NCI-H2171 treated with DMSO at 0.1 percent for 48 hours (cell line): ENCODE measurements around the gene TF.
"Not testable (repeated sequence)": the region's sequence is repeated elsewhere in the genome, so short reads cannot be mapped to it uniquely, and the experiment has no call there.

ENCODE experiments used
- DNase-seq: peaks from one replicate; lab custom pipeline; 2025; lab: John Stamatoyannopoulos, UW

TF gene

DNA sequence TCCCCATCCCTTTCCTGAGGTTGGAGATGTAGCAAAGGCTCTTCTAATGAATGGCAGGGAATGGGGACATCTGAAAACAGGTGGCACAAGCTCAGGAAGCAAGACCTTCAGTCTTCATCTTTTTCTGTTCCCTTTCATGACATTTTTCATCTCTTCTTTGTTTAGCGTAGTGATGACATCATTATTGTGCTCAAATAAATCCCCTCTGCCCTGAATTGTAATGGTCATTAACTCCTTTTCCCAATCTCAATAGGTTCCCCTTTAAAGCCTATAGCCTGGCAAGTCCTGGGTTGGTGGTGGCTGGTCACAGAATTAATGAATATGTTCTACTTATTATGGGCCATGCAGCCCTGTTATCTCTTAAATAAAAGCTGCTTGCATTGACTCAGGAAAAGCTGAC is 21.4 kb downstream of the TF start:
- DNase-seq, result no peak

DNA sequence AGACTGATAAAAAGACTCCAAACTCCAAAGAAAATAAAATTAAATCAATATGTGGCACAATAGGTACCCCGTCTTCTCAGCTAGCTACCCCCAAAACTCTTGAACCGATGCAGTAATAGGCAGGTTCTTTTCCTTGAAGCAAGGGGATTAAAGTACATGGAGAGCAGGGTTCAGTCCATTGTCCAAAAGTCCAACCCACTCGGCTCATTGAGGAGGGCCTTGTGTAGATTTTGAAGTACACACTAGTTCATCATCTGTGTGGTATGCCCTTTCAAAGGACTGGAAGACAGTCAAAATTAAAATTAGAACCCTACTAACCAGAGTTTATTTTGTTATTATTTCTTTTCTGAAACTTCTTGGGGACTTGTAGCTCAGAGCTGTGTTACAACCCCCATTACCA is 23.3 kb downstream of the TF start:
- no peak for DNase-seq

DNA sequence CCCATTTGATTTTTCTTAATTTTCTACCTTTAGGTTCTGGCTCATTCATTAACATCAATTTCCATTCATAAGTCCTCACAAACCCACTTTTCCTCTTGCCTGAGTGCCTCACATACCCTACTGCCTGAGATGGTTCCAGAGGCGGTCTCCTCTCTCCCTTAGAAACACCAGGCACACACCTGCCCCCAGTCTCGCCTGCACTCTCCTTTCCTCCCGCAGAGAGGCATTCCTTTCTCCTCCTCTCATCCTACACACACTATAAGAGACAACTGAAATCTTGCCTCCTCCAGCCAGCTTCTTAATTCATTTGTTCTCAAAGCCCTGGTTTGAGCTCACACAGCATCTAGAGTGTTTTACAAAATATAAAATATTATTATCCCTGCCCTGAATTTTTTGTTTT is 27.5 kb downstream of the TF start:
- no peak for DNase-seq

DNA sequence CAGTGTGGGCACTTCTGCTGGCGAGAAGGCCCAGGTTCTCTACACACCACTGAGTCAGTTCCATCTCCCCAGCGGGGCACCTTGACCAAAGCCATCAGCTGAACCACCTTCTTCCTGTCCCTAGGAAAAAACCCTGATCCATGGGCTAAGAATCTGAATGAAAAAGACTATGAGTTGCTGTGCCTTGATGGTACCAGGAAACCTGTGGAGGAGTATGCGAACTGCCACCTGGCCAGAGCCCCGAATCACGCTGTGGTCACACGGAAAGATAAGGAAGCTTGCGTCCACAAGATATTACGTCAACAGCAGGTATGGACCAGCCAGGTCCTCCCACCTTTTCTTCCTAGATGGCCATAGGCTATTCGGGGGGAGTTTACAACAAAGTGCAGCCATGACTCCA is 29.1 kb downstream of the TF start:
- no peak for DNase-seq

DNA sequence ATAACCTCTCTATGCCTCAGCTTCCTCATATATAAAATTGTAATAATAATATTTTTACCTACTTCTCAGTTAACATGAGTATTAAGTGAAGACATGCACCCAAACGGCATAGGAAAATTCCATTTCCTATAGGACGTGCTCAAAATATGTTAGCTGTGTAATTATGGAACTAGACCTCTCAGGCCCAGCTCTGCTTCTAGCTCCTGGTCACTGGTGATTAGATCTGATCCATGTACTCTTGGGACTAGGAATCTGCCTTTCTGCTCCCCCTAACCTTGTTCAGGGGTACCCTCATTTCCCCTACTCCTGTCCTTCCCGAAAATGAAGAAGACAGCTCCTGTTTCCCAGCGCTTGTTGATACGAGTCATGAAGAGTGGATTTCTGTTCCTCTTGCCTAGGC is 29.6 kb downstream of the TF start:
- DNase-seq, result no peak

DNA sequence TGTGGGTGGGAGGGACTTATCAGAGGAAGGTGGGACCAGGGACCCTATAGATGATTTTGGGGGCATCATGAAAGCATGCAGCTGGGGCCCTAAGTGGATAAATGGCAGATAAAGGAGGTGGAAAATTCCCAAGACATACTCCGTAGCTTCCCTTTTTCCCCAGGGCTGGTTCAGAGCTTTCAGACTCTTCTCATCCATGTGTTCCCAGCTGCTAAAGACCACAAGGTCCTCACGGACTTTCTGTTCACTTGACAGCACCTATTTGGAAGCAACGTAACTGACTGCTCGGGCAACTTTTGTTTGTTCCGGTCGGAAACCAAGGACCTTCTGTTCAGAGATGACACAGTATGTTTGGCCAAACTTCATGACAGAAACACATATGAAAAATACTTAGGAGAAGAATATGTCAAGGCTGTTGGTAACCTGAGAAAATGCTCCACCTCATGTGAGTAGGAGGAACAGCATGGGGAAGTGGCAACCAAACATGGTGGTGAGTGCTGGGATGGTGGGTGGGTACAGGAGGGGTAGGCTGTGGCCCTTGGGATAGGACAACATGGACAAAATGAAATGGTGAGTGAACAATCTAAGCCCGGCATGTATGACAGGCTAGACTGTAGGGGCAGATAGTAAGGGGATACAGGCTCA is 30.7 kb downstream of the TF start:
- no peak for DNase-seq

DNA sequence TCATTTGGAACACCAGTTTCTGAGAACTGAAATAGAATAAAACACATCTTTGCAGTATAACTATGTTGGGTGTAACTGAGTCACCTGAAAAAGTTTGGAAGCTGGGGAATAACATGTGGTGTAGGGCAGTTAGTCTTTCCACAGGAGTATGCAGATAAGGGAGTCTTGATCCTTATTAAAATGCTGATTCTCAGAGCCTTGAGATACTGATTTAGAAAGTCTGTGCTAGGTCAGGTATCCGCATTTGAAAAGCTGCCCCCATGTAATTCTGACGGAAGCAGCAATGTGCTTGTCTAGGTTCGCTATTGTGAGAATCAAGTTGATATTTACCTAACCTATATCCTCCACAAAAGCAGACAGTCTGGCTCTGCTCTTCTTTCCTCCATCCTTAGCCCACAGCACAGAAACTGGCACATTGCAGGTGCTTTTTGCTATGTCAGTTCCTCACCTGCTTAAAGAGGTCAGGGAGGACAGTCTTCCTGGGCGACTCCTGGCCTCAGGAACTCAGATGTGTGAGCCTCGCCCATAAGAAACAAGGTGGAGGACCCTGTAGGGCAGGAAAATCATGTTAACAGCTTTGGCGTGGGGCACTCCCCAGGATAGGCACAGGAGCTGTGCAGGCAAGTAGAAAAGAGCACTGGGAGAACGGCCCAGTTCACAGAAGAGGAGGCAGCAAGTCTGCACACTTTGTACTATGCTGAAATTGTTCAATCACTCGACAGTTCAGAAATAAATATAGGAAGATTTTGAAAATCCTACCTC is 31.8 kb downstream of the TF start:
- no peak for DNase-seq

DNA sequence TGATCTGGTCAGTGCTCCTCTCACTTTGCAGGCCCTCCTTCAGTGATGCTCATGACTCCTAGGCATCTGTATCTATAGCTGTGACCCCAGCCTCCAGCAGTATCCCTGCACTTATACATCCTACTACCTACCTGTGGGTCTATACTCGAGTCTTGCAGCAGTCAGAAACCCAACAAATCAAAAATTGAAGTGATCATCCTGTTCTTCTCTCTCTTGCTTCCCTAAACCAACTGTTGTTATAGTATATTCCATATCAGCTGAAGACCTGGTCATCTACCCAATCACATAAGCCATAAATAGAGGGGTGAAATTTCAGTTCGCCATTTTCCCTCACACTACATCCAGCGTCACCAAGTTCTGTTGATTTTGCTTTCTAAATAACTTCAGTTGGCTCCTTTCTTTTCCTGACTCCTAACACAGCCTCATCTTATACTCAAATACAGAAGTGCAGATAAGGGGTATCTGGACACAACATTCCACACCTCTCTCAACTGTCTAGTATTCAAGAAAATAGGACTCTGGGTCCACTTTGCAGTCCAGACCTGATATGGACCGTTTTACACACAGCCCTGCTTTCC is 33.5 kb downstream of the TF start:
- no peak for DNase-seq

DNA sequence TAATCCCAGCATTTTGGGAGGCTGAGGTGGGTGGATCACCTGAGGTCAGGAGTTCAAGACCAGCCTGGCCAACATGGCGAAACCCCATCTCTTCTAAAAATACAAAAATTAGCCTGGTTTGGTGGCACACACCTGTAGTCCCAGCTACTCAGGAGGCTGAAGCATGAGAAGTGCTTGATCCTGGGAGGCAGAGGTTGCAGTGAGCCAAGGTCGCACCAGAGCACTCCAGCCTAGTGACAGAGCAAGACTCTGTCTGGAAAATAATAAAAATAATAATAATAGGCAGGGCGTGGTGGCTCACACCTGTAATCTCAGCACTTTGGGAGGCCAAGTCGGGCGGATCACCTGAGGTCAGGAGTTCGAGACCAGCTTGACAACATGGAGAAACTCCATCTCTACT is 34.6 kb downstream of the TF start:
- not testable (repeated sequence) for DNase-seq

DNA sequence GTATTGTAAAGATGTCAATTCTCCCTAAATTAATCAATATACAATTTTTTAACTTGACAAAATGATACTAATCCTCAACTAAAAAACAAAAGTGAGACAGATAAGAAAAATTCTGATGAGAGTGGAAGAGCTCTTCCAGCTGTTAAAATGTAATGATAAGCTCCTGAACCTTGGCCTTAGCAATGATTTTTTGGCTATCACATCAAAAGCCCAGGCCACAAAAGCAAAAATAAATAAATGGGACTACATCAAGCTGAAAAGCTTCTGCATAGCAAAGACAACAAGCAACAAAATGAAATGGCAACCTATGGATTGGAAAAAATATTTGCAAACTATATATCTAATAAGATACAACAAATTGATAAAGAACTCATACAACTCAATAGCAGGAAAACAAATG is 35.4 kb downstream of the TF start:
- DNase-seq, result no peak

DNA sequence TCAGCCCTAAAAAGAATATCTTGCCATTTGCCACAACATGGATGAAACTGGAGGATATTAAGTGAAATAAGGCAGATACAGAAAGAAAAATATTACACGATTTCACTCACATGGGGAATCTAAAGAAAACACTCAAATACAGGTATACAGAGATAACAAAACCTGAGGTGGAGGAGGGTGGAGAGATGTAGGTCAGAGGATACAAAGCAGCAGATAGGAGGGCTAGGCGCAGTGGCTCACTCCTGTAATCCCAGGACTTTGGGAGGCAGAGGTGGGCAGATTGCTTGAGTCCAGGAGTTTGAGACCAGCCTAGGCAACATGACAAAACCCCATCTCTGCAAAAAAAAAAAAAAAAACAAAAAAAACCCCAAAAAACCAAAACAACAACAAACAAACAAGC is 36.3 kb downstream of the TF start:
- DNase-seq, result no peak

DNA sequence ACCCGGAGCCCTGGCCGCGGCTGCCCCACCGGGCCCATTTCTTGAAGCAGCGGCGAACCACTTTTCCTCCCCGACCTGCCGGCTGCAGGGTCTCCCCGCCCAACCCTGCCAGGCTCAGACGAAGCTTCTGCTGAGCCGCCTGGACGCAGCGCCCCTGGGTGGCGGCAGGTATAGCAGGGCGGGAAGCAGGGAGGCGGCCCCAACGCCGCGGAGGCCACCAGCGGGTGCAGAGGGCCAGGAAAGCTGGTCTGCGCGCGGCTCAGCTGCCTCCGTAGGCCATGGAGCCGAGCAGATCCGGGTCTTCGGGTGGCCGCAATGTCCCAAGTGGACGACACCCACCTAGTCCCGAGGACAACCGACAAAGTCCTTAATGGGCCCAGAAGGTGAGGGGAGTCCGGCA is 37.6 kb downstream of the TF start:
- no peak for DNase-seq

DNA sequence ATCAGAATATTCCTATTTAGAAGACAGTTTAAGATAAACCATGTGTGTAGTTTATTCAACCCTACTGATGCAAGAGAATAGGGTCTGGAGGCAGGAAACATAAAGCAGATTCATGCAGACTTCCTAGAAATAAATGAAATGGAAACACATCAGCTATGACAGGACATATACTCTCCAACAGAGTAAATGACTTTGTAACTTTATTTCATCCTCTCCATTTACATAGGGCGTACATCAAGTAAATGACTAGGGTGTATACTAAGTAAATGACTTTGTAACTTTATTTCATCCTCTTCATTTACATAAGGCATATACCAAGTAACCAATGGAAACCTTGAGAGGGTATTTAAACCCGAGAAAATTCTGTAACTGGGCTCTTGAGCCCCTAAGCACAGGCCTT is 41.8 kb downstream of the TF start:
- no peak for DNase-seq

DNA sequence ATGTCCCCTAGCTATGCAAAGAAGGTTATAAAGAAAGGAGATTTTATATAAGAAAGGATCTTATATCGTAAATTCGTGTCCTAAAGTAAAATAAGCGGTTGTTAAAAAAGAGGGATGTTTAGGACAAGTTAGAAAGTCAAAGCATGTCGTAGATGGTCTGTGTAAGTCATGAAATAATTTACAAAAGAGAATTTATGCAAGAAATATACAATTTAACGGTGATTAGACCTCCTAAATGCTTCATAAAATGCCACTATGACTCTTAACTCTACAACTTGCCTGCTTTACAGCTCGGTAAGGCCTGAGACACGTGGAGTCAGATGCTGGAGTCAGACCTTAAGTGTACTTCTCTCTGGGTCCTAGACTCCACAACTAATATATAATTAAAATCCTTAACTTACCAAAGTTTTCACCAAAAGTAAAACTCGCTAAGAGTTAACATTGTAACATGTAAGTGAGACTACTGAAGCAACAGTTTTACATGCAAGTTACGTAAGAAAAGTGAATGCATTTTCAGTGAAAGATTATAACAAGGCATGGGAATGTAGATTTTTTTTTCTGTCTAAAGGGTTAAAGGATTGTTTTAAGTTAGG is 46.1 kb downstream of the TF start:
- peak; percentile 4 for DNase-seq

DNA sequence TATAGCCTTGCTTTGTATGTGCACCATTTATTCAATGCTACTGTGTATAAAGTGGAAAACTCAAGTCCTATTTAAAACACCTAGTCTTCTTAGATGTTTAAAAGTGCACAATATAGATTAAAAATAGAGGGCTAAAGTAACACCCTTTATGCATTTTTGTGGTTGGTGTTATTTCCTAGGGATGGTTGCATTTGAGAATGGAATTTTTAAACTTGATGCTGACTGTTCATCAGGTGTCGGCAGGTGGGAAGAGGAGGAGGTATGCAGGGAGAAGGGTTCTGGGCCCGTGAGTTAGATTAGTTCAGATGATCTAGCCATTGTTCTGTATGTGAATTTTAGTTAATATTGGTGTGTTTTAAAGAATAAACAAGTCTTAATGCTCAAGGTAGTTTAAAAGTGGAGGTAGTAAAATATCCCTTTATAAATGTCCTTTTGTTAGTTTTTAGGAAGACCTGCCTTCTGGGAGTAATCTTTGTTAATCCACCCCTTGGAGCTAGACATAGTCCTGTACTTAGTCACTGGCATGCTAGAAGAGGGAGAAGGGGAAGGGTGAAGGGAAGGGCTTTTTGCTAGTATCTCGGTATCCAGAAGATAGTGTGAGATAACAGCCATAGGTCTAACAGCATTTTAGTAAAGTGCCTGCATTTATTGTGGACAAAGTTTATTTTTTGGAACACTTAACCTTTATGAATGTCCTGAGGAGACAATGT is 51.4 kb downstream of the TF start:
- DNase-seq, result no peak

DNA sequence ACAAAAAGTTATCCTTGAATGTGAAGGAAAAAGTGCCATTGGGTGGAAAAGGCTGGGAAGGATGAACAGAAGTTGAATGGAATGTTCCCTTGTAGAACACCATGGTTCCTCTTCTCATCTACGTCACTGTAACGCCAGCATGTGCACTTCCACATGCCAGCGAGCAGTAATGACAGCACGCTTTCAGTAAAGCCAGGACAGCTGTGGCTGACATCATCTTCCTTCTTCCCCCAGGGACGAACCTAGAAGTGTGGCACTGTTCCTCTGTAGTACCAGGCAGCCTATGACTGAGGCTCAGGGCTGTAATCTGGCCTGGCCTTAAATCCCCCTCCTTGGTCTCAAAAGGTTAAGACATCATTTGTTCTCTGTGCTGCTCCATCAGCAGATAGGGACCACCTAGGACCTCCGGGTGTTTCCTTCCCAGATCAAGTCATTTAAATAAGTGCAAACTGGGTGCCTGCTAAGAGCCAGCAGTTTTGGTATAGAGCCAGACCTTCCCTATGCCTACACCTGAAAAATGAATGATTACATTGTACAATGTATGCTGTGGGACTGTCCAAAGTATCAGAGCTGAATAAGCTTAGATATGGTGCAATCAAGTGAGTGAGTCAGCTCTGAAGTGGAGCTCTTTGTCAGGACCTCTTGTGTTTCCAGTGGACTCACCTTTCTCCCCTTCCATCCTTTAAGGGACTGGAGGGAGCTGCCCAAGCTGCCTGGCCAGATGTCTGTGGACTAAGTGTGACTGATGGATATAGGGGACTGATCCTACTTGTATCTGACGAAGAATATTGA is 53.8 kb downstream of the TF start:
- peak; percentile 19 for DNase-seq

DNA sequence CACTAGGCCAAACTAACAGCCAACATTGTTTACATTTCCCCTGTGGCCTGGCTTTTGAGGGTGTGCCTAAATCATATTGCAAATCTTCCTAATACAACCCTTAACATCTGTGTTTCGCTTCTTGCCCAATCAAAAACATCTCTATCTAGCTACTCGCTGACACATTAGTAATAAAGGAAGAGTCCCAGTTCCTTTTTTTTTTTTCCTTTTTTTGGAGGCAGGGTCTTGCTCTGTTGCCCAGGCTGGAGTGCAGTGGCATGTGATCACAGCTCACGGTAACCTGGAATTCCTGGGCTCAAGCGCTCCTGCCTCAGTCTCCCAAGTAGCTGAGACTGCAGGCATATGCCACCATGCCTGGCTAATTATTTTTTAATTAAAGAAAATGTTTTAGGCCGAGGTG is 57.3 kb downstream of the TF start:
- DNase-seq, result no peak

DNA sequence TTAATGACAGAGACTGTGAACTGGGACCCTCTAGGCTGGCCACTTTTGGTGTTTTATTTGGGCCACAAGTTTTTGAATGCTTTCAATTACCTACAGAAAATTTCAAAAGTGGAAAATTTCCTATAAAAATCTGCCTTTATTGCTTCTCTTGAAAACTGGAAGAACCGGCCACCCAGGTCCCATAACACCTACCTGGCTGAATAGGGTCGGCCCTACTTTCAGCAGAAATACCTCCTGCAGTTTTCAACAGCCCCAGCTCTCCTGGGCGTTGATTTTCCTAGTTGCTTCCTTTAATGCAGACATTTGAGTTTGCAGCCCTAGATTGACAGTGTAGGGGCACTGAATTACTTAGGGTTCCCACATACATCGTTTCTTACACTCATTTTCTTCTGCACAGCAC is 58.7 kb downstream of the TF start:
- no peak for DNase-seq

DNA sequence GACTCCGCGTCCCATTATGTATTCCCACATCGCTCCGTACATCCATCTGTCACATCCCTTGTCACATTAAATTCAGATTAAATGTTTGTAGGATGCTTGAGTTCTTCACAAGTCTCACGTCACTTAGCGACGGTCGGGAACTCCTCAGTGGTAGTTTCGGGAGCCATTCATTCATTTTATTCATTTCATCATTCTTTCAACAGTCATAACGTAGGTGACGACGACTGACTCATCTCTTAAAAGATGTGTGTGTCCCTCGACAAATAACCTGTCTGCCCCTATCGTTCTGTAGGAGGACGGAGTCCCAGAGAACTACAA is 59.1 kb downstream of the TF start:
- DNase-seq, result no peak

DNA sequence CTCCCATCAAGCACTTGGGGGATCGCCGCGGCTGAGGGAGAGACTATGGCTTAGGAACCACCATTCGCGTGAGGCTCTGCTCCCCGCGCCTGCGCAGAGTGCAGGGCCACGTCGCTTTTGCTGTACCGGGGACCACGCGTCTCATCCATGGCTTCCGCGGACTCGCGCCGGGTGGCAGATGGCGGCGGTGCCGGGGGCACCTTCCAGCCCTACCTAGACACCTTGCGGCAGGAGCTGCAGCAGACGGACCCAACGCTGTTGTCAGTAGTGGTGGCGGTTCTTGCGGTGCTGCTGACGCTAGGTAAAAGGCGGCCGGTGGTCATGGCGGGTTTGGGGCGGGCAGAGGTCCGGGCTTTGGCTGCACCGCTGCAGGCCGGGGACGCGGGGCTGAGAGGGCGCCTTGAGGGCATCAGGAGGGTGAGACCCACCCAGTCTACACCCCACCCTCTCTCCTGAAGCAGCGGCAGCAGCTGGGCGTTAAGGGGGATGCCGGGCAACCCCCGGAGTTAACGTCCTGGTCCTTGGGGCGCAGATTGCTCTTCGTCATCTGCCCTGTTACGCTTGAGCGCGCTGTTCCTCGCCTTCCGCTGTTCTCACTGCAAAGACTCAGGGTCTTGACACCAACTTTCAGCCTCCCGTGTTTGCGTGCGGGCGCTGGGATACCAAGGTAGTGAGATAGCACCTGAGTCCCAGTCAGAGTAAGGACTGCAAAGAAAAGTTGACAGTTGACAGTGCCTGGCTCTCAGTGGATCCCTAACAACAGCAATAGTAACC is 59.7 kb downstream of the TF start, which contains the start of gene SRPRB:
SRPRB (plus strand) TSS at position 114 of the 774 bp plus-strand sequence; CDS start at position 148, 34 bp downstream.
- DNase-seq, result peak; percentile 95

DNA sequence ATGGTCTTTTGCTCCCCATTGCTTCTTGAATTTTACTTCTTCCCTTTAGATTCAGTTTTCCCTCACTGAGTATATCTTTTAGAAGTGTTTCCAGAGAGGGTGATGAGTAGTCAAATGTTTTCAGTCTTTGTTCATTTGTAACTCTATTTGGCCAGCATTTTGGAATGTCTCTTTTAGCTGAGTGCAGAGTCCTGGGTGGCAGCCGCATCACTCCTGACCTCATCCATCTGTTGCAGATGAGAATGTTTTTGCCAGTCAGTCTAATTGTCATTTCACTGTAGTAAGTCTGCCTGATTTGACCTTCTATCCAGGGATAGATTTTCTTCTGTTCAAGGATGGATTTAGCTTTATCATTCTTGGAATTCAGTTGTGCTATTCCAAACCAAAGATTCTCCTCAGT is 66.7 kb downstream of the TF start:
- DNase-seq, result no peak
